ENCODE data around the gene ATP10A. TPM values are rescaled to one million over a fixed set of nuclear protein-coding genes. Genes with fewer than 3 reads are reported as not detected.

ATP10A gene
- total RNA-seq, 1 donor from 2014 or later = 7.6 TPM

- no peaks in the 10 kb centered on the region for H3K36me3 ChIP-seq (ENCODE audit: control insufficient read depth, insufficient read depth, low read length)
- no peak for TF ChIP-seq CTCF (IDR thresholded peaks at IDR 0.05; ENCODE audit: insufficient read depth, low read length, poor library complexity, severe bottlenecking)
- H3K4me3 ChIP-seq (ENCODE audit: low read depth, low read length) = no peak overlapping the region
- H3K27me3 ChIP-seq (ENCODE audit: control insufficient read depth, insufficient read depth, low read length) = no peaks in the 10 kb centered on the region
- DNase-seq (ENCODE audit: low read depth) = peak; percentile 72
Measured at GRCh38 chr15:25690673-25691543, 172.2 kb downstream of the ATP10A start.

GRCh38 chr15:25689592-25689991 is 173.5 kb downstream of the ATP10A start:
- Histone ChIP-seq H3K36me3 (ENCODE audit: control insufficient read depth, insufficient read depth, low read length) (no peaks in the 10 kb centered on the region), H3K27me3 (ENCODE audit: control insufficient read depth, insufficient read depth, low read length) (no peaks in the 10 kb centered on the region), H3K4me3 (ENCODE audit: low read depth, low read length) (no peak overlapping the region)
- no peak for TF ChIP-seq CTCF (IDR thresholded peaks at IDR 0.05; ENCODE audit: insufficient read depth, low read length, poor library complexity, severe bottlenecking)
- DNase-seq (ENCODE audit: low read depth) = no peak

- Histone ChIP-seq H3K36me3 (ENCODE audit: control insufficient read depth, insufficient read depth, low read length) (no peaks in the 10 kb centered on the region), H3K4me3 (ENCODE audit: low read depth, low read length) (no peak overlapping the region), H3K27me3 (ENCODE audit: control insufficient read depth, insufficient read depth, low read length) (no peaks in the 10 kb centered on the region)
- TF ChIP-seq CTCF (IDR thresholded peaks at IDR 0.05; ENCODE audit: insufficient read depth, low read length, poor library complexity, severe bottlenecking) = no peak
- no peak for DNase-seq (ENCODE audit: low read depth)
Measured at GRCh38 chr15:25688166-25688565, 175.0 kb downstream of the ATP10A start.

- no peak for TF ChIP-seq CTCF (IDR thresholded peaks at IDR 0.05; ENCODE audit: insufficient read depth, low read length, poor library complexity, severe bottlenecking)
- Histone ChIP-seq H3K4me3 (ENCODE audit: low read depth, low read length) (no peak overlapping the region), H3K27me3 (ENCODE audit: control insufficient read depth, insufficient read depth, low read length) (no peaks in the 10 kb centered on the region), H3K36me3 (ENCODE audit: control insufficient read depth, insufficient read depth, low read length) (no peaks in the 10 kb centered on the region)
- no peak for DNase-seq (ENCODE audit: low read depth)
Measured at GRCh38 chr15:25687689-25688088, 175.4 kb downstream of the ATP10A start.

- no peak for DNase-seq (ENCODE audit: low read depth)
- H3K36me3 ChIP-seq (ENCODE audit: control insufficient read depth, insufficient read depth, low read length) = no peaks in the 10 kb centered on the region
- no peak overlapping the region for H3K4me3 ChIP-seq (ENCODE audit: low read depth, low read length)
- H3K27me3 ChIP-seq (ENCODE audit: control insufficient read depth, insufficient read depth, low read length) = no peaks in the 10 kb centered on the region
- TF ChIP-seq CTCF (IDR thresholded peaks at IDR 0.05; ENCODE audit: insufficient read depth, low read length, poor library complexity, severe bottlenecking) = no peak
Measured at GRCh38 chr15:25687276-25687675, 175.9 kb downstream of the ATP10A start.

- no peaks in the 10 kb centered on the region for H3K36me3 ChIP-seq (ENCODE audit: control insufficient read depth, insufficient read depth, low read length)
- no peak for TF ChIP-seq CTCF (IDR thresholded peaks at IDR 0.05; ENCODE audit: insufficient read depth, low read length, poor library complexity, severe bottlenecking)
- H3K27me3 ChIP-seq (ENCODE audit: control insufficient read depth, insufficient read depth, low read length) = no peaks in the 10 kb centered on the region
- DNase-seq (ENCODE audit: low read depth) = no peak
- H3K4me3 ChIP-seq (ENCODE audit: low read depth, low read length) = no peak overlapping the region
Measured at GRCh38 chr15:25686780-25687179, 176.3 kb downstream of the ATP10A start.

Measured in kidney epithelial cell (primary cell).